ENCODE measurements around the gene MTCL1.
A peak's percentile ranks its signal among the peaks of the same experiment; 100 is the strongest.

The MTCL1 gene

GRCh38 chr18:8688216-8688800, 17.0 kb upstream of the MTCL1 start:
- no peak for DNase-seq

GRCh38 chr18:8688816-8689215, 16.5 kb upstream of the MTCL1 start:
- no peak for DNase-seq

- DNase-seq: no peak
These were observed 15.8 kb upstream of the MTCL1 start for GRCh38 chr18:8689517-8689916.

GRCh38 chr18:8694891-8695290, 10.5 kb upstream of the MTCL1 start:
- DNase-seq: no peak

- DNase-seq: no peak
These were observed 9.3 kb upstream of the MTCL1 start for GRCh38 chr18:8695932-8696517.

- peak; percentile 34 to 70 (median 58) for DNase-seq
These were observed 8.6 kb upstream of the MTCL1 start for GRCh38 chr18:8696749-8697211.

- no peak for DNase-seq
These were observed 6.2 kb upstream of the MTCL1 start for GRCh38 chr18:8699126-8699525.

GRCh38 chr18:8699948-8700347, 5.4 kb upstream of the MTCL1 start:
- DNase-seq: no peak

- no peak for DNase-seq
These were observed 3.7 kb upstream of the MTCL1 start for GRCh38 chr18:8701546-8702118.

- DNase-seq: no peak
These were observed 2.7 kb upstream of the MTCL1 start for GRCh38 chr18:8702668-8703067.

- DNase-seq: no peak
These were observed 2.2 kb upstream of the MTCL1 start for GRCh38 chr18:8703092-8703709.

- DNase-seq: no peak
These were observed 1.5 kb upstream of the MTCL1 start for GRCh38 chr18:8703781-8704301.

- peak; percentile 71 to 83 (median 77) for DNase-seq
These were observed 757 bp upstream of the MTCL1 start for GRCh38 chr18:8704361-8705237.

GRCh38 chr18:8705961-8706790, 820 bp downstream of the MTCL1 start:
- no peak for DNase-seq

- no peak for DNase-seq
These were observed 1.6 kb downstream of the MTCL1 start for GRCh38 chr18:8706791-8707555.

GRCh38 chr18:8707556-8708300, 2.4 kb downstream of the MTCL1 start:
- no peak for DNase-seq

GRCh38 chr18:8708670-8709069, 3.3 kb downstream of the MTCL1 start:
- DNase-seq: no peak

GRCh38 chr18:8709248-8710059, 4.1 kb downstream of the MTCL1 start:
- no peak for DNase-seq

GRCh38 chr18:8711736-8712135, 6.4 kb downstream of the MTCL1 start:
- DNase-seq: no peak
